ENCODE results near the gene NCR1. TPM values are rescaled to one million over a fixed set of nuclear protein-coding genes. Genes with fewer than 3 reads are reported as not detected.

The NCR1 gene
- total and polyA plus RNA-seq, 7 donors = 0.60 TPM; not detected in 6

DNA sequence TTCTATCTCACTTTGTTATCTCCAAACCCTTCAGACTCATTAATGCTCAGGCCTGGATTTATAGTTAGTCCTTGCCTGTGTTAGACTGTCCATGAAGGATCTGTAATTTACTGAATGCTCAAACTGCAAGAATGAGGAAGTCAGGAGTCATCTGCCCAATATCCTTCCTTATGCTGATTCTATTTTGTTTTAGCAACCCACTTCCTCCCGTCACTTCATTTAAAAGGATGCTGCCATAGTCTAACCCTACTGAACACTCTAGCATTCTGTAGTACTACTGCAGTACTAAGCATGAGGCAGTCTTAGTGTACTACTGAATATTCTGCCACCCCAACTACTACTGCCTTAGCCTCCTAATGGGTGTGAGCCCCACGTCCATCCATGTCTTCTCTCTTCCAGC, 30.4 kb upstream of the NCR1 start:
- no peaks in the 10 kb centered on the region for H3K36me3 ChIP-seq
- H3K27me3 ChIP-seq = peaks cover 0 to 1% (median 0%) of the 10 kb centered on the region in 3 donors
- intact Hi-C loops (cut with DNase I) = no loop called here
- no peak overlapping the region for H3K27ac ChIP-seq
- no peak for DNase-seq
- no peaks in the 10 kb centered on the region for H3K9me3 ChIP-seq
- no peak overlapping the region for H3K4me3 ChIP-seq
- peak in 1 of 4 donors; percentile 23 for TF ChIP-seq POLR2AphosphoS5 (IDR thresholded peaks at IDR 0.05)
- TF ChIP-seq, protein P1, sequence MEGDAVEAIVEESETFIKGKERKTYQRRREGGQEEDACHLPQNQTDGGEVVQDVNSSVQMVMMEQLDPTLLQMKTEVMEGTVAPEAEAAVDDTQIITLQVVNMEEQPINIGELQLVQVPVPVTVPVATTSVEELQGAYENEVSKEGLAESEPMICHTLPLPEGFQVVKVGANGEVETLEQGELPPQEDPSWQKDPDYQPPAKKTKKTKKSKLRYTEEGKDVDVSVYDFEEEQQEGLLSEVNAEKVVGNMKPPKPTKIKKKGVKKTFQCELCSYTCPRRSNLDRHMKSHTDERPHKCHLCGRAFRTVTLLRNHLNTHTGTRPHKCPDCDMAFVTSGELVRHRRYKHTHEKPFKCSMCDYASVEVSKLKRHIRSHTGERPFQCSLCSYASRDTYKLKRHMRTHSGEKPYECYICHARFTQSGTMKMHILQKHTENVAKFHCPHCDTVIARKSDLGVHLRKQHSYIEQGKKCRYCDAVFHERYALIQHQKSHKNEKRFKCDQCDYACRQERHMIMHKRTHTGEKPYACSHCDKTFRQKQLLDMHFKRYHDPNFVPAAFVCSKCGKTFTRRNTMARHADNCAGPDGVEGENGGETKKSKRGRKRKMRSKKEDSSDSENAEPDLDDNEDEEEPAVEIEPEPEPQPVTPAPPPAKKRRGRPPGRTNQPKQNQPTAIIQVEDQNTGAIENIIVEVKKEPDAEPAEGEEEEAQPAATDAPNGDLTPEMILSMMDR (IDR thresholded peaks at IDR 0.05) = no peak
- TF ChIP-seq EP300 (IDR thresholded peaks at IDR 0.05) = no peak
- TF ChIP-seq POLR2A (IDR thresholded peaks at IDR 0.05) = no peak
- H3K4me1 ChIP-seq = no peaks in the 10 kb centered on the region
- 42 to 49% methylated on average over 2 of the region's 2 CpGs for WGBS, 2 donors

DNA sequence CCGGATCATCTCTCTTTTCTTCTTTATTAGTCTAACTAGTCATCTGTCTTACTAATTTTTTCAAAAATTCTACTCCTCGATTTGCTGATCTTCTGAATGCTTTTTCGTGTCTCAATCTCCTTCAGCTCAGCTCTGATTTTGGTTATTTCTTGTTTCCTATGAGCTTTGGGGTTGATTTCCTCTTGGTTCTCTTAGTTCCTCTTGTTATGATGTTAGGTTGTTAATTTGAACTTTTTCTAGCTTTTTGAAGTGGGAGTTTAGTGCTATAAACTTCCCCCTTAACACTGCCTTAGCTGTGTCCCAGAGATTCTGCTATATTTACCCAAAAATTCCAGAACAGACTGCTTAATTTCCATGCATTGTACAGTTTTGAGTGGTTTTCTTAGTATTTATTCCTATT, 28.5 kb upstream of the NCR1 start:
- Histone ChIP-seq H3K36me3 (no peaks in the 10 kb centered on the region), H3K4me3 (no peak overlapping the region), H3K27me3 (peaks cover 0 to 13% (median 0%) of the 10 kb centered on the region in 3 donors), H3K4me1 (no peaks in the 10 kb centered on the region), H3K9me3 (no peaks in the 10 kb centered on the region), H3K27ac (no peak overlapping the region)
- 55 to 58% methylated on average over 3 of the region's 3 CpGs for WGBS, 2 donors
- no peak for DNase-seq
- no peak for TF ChIP-seq POLR2AphosphoS5 (IDR thresholded peaks at IDR 0.05)
- no peak for TF ChIP-seq POLR2A (IDR thresholded peaks at IDR 0.05)
- TF ChIP-seq, protein P1 (IDR thresholded peaks at IDR 0.05) = no peak
- TF ChIP-seq EP300 (IDR thresholded peaks at IDR 0.05) = no peak
- intact Hi-C loops (cut with DNase I) = no loop called here

DNA sequence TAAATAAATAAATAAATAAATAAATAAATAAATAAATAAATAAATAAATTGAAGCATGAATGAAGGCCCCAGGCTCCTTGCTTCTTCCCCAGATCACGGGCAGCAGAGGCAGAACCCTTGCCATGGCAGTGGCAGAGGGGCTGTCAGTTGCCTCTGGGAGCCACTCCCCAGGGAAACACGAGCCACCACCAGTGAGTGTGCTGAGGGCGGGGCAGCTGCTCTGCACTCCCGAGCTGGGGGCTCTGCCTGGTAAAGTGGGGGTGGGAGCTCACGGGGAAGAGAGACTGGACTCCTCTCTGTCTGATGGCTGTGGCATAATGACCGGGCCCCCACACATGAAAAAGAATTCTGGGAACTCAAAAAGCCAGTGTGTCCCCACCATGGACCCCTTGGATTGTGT, 24.1 kb upstream of the NCR1 start:
- intact Hi-C loops (cut with DNase I) = no loop called here
- Histone ChIP-seq H3K27me3 (peaks cover 0 to 32% (median 0%) of the 10 kb centered on the region in 3 donors), H3K4me1 (no peaks in the 10 kb centered on the region), H3K9me3 (no peaks in the 10 kb centered on the region), H3K36me3 (no peaks in the 10 kb centered on the region), H3K27ac (no peak overlapping the region), H3K4me3 (no peak overlapping the region)
- WGBS, 2 donors = 52 to 65% methylated on average over 6 of the region's 6 CpGs
- DNase-seq = no peak
- TF ChIP-seq, protein P1 (IDR thresholded peaks at IDR 0.05) = no peak
- TF ChIP-seq EP300 (IDR thresholded peaks at IDR 0.05) = no peak
- no peak for TF ChIP-seq POLR2A (IDR thresholded peaks at IDR 0.05)
- TF ChIP-seq POLR2AphosphoS5 (IDR thresholded peaks at IDR 0.05) = no peak

DNA sequence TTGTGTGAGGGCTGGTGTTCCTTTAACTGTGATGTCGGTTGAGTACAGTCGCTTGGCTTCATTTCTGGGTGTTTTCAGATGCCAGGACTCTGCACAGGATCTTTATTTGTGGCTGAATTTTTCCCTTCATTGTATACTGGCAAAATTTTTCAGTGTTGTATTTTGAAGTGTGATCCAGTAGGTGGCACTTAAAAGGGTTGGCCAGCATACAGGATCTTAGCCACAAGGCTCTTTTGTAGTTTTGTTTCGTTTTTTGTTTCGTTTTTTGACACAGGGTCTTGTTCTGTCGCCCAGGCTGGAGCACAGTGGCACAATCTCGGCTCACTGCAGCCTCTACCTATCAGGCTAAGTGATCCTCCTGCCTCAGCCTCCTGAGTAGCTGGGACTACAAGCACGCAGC, 23.2 kb upstream of the NCR1 start:
- TF ChIP-seq EP300 (IDR thresholded peaks at IDR 0.05) (no peak), POLR2AphosphoS5 (IDR thresholded peaks at IDR 0.05) (no peak), POLR2A (IDR thresholded peaks at IDR 0.05) (no peak)
- no peak overlapping the region for H3K4me3 ChIP-seq
- intact Hi-C loops (cut with DNase I) = no loop called here
- peaks cover 0 to 32% (median 0%) of the 10 kb centered on the region in 3 donors for H3K27me3 ChIP-seq
- H3K36me3 ChIP-seq = no peaks in the 10 kb centered on the region
- DNase-seq = no peak
- no peaks in the 10 kb centered on the region for H3K9me3 ChIP-seq
- no peaks in the 10 kb centered on the region for H3K4me1 ChIP-seq
- no peak overlapping the region for H3K27ac ChIP-seq
- WGBS, 2 donors = 55 to 65% methylated on average over 7 of the region's 7 CpGs

DNA sequence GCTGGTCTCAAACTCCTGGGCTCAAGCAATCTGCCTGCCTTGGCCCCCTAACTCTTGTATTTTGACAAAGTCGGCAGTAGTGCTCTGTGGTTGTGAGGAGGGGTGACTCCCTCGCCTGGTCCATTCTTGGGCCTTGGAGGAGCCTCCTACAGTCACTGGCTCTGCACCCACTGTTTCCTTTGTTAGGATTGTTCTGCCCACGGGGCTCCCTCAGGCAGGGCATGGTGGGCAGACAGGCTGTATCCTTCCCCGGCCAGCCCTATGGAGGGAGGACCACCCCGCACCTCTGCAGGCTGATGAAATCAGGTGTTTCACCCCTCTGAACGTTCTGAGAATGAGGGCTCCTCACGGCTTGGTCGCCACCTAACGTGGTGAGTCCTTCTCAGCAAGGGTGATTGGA, 22.7 kb upstream of the NCR1 start:
- intact Hi-C loops (cut with DNase I) = no loop called here
- H3K27ac ChIP-seq = no peak overlapping the region
- 78 to 80% methylated on average over 9 of the region's 9 CpGs for WGBS, 2 donors
- no peaks in the 10 kb centered on the region for H3K4me1 ChIP-seq
- H3K27me3 ChIP-seq = peaks cover 0 to 32% (median 0%) of the 10 kb centered on the region in 3 donors
- no peak for TF ChIP-seq EP300 (IDR thresholded peaks at IDR 0.05)
- no peak for TF ChIP-seq POLR2AphosphoS5 (IDR thresholded peaks at IDR 0.05)
- TF ChIP-seq POLR2A (IDR thresholded peaks at IDR 0.05) = no peak
- TF ChIP-seq, protein P1 (IDR thresholded peaks at IDR 0.05) = no peak
- H3K36me3 ChIP-seq = no peaks in the 10 kb centered on the region
- H3K9me3 ChIP-seq = no peaks in the 10 kb centered on the region
- DNase-seq = no peak
- H3K4me3 ChIP-seq = no peak overlapping the region

Measured in sigmoid colon (tissue), 7 donors.